ENCODE measurements around the gene MISFA.

Gene MISFA

DNA sequence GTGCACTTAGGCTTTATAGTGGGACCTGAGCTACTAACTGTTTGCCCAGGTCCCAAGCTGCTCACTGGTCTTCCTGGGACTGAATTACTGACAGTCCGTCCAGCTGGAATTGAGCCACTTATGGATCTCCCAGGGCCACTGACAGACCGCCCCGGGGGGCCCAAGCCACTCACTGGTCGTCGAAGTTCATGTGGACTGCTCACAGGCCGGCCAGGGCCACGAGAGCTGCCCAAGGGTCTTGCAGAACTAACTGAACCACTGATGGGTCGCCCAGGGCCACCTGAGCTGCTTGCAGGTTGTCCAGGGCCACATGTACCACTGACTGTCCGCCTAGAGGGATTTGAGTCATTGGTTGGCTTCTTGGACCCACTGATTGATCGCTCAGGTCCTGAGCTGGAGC is 15.1 kb downstream of the MISFA start:
- ATAC-seq: no peak
- TF ChIP-seq ISL1 (CRISPR knock-in tag; IDR thresholded peaks at IDR 0.05): no peak
- no peak for TF ChIP-seq ZC3H10 (CRISPR knock-in tag; IDR thresholded peaks at IDR 0.05)
- no peak for TF ChIP-seq ESRRG (CRISPR knock-in tag; IDR thresholded peaks at IDR 0.05)
- TF ChIP-seq SNAI2 (CRISPR knock-in tag; IDR thresholded peaks at IDR 0.05): no peak
- TF ChIP-seq, protein P1, sequence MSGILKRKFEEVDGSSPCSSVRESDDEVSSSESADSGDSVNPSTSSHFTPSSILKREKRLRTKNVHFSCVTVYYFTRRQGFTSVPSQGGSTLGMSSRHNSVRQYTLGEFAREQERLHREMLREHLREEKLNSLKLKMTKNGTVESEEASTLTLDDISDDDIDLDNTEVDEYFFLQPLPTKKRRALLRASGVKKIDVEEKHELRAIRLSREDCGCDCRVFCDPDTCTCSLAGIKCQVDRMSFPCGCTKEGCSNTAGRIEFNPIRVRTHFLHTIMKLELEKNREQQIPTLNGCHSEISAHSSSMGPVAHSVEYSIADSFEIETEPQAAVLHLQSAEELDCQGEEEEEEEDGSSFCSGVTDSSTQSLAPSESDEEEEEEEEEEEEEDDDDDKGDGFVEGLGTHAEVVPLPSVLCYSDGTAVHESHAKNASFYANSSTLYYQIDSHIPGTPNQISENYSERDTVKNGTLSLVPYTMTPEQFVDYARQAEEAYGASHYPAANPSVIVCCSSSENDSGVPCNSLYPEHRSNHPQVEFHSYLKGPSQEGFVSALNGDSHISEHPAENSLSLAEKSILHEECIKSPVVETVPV (CRISPR knock-in tag; IDR thresholded peaks at IDR 0.05): no peak
- TF ChIP-seq GLIS3 (CRISPR knock-in tag; IDR thresholded peaks at IDR 0.05): no peak
- TF ChIP-seq ZNF565 (CRISPR knock-in tag; conservative IDR thresholded peaks at IDR 0.05; ENCODE audit: low read depth): no peak
- no peak for TF ChIP-seq OSR1 (CRISPR knock-in tag; IDR thresholded peaks at IDR 0.05)
- no peak for TF ChIP-seq ARNTL (CRISPR knock-in tag; IDR thresholded peaks at IDR 0.05; ENCODE audit: borderline replicate concordance, low read depth)

- TF ChIP-seq CSDC2 (CRISPR knock-in tag; IDR thresholded peaks at IDR 0.05) (no peak), RARB (CRISPR knock-in tag; IDR thresholded peaks at IDR 0.05) (no peak), POU6F1 (CRISPR knock-in tag; IDR thresholded peaks at IDR 0.05; ENCODE audit: borderline replicate concordance, low read depth) (no peak), ARNTL (CRISPR knock-in tag; IDR thresholded peaks at IDR 0.05; ENCODE audit: borderline replicate concordance, low read depth) (no peak), ZC3H10 (CRISPR knock-in tag; IDR thresholded peaks at IDR 0.05) (no peak), PPARA (CRISPR knock-in tag; IDR thresholded peaks at IDR 0.05; ENCODE audit: borderline replicate concordance) (no peak), GLIS3 (CRISPR knock-in tag; IDR thresholded peaks at IDR 0.05) (no peak), BACH2 (CRISPR knock-in tag; IDR thresholded peaks at IDR 0.05; ENCODE audit: borderline replicate concordance) (no peak), OSR1 (CRISPR knock-in tag; IDR thresholded peaks at IDR 0.05) (no peak), ZNF8 (CRISPR knock-in tag; IDR thresholded peaks at IDR 0.05) (no peak), ZFP30 (CRISPR knock-in tag; IDR thresholded peaks at IDR 0.05) (no peak)
Observed at GRCh38 chr11:18615628-18616392, 16.2 kb downstream of the MISFA start.

DNA sequence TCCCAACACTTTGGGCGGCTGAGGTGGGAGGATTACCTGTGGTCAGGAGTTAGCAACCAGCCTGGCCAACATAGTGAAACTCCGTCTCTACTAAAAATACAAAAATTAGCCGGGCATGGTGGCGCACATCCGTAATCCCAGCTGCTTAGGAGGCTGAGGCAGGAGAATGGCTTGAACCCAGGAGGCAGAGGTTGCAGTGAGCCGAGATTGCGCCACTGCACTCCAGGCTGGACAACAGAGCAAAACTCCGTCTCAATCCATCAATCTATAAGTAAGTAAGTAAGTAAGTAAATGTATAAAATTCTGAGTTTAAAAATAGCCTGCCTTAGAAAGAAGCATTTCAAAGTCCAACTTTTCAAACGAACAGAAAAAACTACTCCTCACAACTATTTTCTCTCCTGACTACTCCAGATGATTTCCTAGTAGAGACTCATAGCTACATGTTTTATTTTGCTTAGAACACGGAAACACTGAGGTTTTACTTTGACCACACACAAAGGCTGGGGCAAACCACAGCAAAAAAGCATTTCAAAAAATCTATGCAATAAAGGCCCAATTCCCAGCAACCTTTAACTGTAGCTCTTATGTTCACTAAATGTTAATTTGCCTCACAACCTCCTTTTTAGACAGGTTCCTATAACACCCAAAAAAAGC is 18.2 kb downstream of the MISFA start:
- peak; percentile 36 for ATAC-seq
- TF ChIP-seq ZNF8 (CRISPR knock-in tag; IDR thresholded peaks at IDR 0.05) (no peak), BACH2 (CRISPR knock-in tag; IDR thresholded peaks at IDR 0.05; ENCODE audit: borderline replicate concordance) (no peak), ZNF70 (CRISPR knock-in tag; IDR thresholded peaks at IDR 0.05) (no peak), ZFP30 (CRISPR knock-in tag; IDR thresholded peaks at IDR 0.05) (no peak), CREB5 (CRISPR knock-in tag; IDR thresholded peaks at IDR 0.05; ENCODE audit: low read depth) (no peak), ZC3H10 (CRISPR knock-in tag; IDR thresholded peaks at IDR 0.05) (no peak), CSDC2 (CRISPR knock-in tag; IDR thresholded peaks at IDR 0.05) (no peak), RARB (CRISPR knock-in tag; IDR thresholded peaks at IDR 0.05) (no peak), SNAI2 (CRISPR knock-in tag; IDR thresholded peaks at IDR 0.05) (no peak), ZFP3 (CRISPR knock-in tag; IDR thresholded peaks at IDR 0.05) (no peak), OSR1 (CRISPR knock-in tag; IDR thresholded peaks at IDR 0.05) (no peak), PPARA (CRISPR knock-in tag; IDR thresholded peaks at IDR 0.05; ENCODE audit: borderline replicate concordance) (no peak), POU6F1 (CRISPR knock-in tag; IDR thresholded peaks at IDR 0.05; ENCODE audit: borderline replicate concordance, low read depth) (no peak), ZNF565 (CRISPR knock-in tag; conservative IDR thresholded peaks at IDR 0.05; ENCODE audit: low read depth) (no peak), PATZ1 (CRISPR knock-in tag; IDR thresholded peaks at IDR 0.05; ENCODE audit: borderline replicate concordance) (no peak), TCF4 (CRISPR knock-in tag; IDR thresholded peaks at IDR 0.05; ENCODE audit: borderline replicate concordance) (no peak), GLIS3 (CRISPR knock-in tag; IDR thresholded peaks at IDR 0.05) (no peak)
- TF ChIP-seq, protein P1 (CRISPR knock-in tag; IDR thresholded peaks at IDR 0.05): no peak

More at GRCh38 chr11:18615628-18616392, 16.2 kb downstream of the MISFA start:
- ATAC-seq: no peak
